Pons (tissue), 1 donor: ENCODE data around the gene WDR64.
"Not testable (repeated sequence)": the region's sequence is repeated elsewhere in the genome, so short reads cannot be mapped to it uniquely, and the experiment has no call there.

Experiments used
- DNase-seq: peaks from one replicate; pipeline ENCODE4 v3.0.0-alpha.2; 2016; ENCODE audit warnings: low spot score

WDR64 gene

GRCh38 chr1:241658081-241658793 lies 6.2 kb downstream of the WDR64 start:
- DNase-seq = no peak

- DNase-seq = not testable (repeated sequence)
These were observed 6.9 kb downstream of the WDR64 start for GRCh38 chr1:241659016-241659415.

GRCh38 chr1:241660424-241660972 lies 8.4 kb downstream of the WDR64 start:
- DNase-seq = no peak

GRCh38 chr1:241666419-241666818 lies 14.3 kb downstream of the WDR64 start:
- no peak for DNase-seq

GRCh38 chr1:241672301-241672700 lies 20.2 kb downstream of the WDR64 start:
- no peak for DNase-seq

- no peak for DNase-seq
These were observed 22.8 kb downstream of the WDR64 start for GRCh38 chr1:241674805-241675384.

- no peak for DNase-seq
These were observed 23.9 kb downstream of the WDR64 start for GRCh38 chr1:241675983-241676382.

GRCh38 chr1:241677201-241677600 lies 25.1 kb downstream of the WDR64 start:
- no peak for DNase-seq

- no peak for DNase-seq
These were observed 26.5 kb downstream of the WDR64 start for GRCh38 chr1:241678536-241678935.

- no peak for DNase-seq
These were observed 27.3 kb downstream of the WDR64 start for GRCh38 chr1:241679404-241679803.

GRCh38 chr1:241679961-241680360 lies 27.9 kb downstream of the WDR64 start:
- DNase-seq = no peak

GRCh38 chr1:241681861-241682448 lies 29.9 kb downstream of the WDR64 start:
- DNase-seq = not testable (repeated sequence)

GRCh38 chr1:241682921-241683320 lies 30.8 kb downstream of the WDR64 start:
- DNase-seq = no peak

GRCh38 chr1:241684108-241684507 lies 32.0 kb downstream of the WDR64 start:
- DNase-seq = no peak

- DNase-seq = no peak
These were observed 36.9 kb downstream of the WDR64 start for GRCh38 chr1:241688940-241689368.

GRCh38 chr1:241695246-241696171 lies 43.4 kb downstream of the WDR64 start:
- DNase-seq = no peak

GRCh38 chr1:241696172-241696814 lies 44.2 kb downstream of the WDR64 start:
- no peak for DNase-seq

GRCh38 chr1:241696815-241697639 lies 44.9 kb downstream of the WDR64 start:
- DNase-seq = no peak

GRCh38 chr1:241697640-241698018 lies 45.5 kb downstream of the WDR64 start:
- DNase-seq = no peak

- no peak for DNase-seq
These were observed 46.1 kb downstream of the WDR64 start for GRCh38 chr1:241698177-241698576.
